Heart left ventricle (tissue), 16 donors: ENCODE measurements around the gene PAK2. TPM values are rescaled to one million over a fixed set of nuclear protein-coding genes. Genes with fewer than 3 reads are reported as not detected.

ENCODE experiments used
- ATAC-seq, 4 donors: fragments of 200-7000 bp; cut with Tn5 transposase; one replicate each; pipeline ENCODE4 v1.9.1; 2020 to 2022; ENCODE audit warnings: moderate library complexity in 4 of 4, mild to moderate bottlenecking in 3 of 4, moderate number of reproducible peaks in 1 of 4
- DNase-seq, 5 donors: peaks; one replicate each; pipeline ENCODE4 v3.0.0-alpha.2; 2020
- H3K27ac ChIP-seq, 12 donors: fragments of 200-600 bp; sonication (generic) in 4 of 12; one replicate each; pipeline versions ENCODE4 v1.5.0 to v1.8.0; 2016 to 2022; ENCODE audit warnings: mild to moderate bottlenecking in 2 of 12
- H3K27me3 ChIP-seq, 9 donors: fragments of 200-600 bp; sonication (generic) in 2 of 9; one replicate each; pipeline versions ENCODE4 v1.5.1 to v1.8.0; 2016 to 2022; ENCODE audit warnings: mild to moderate bottlenecking in 3 of 9
- H3K36me3 ChIP-seq, 9 donors: fragments of 200-600 bp; sonication (generic) in 2 of 9; one replicate each; pipeline versions ENCODE4 v1.5.0 to v1.8.0; 2018 to 2022; ENCODE audit warnings: mild to moderate bottlenecking in 2 of 9
- H3K4me1 ChIP-seq, 12 donors: fragments of 200-600 bp; sonication (generic) in 4 of 12; one replicate each; pipeline versions ENCODE4 v1.5.0 to v1.8.0; 2016 to 2022; ENCODE audit warnings: mild to moderate bottlenecking in 3 of 12
- H3K4me3 ChIP-seq, 12 donors: fragments of 200-600 bp; sonication (generic) in 4 of 12; one replicate each; pipeline versions ENCODE4 v1.5.0 to v1.8.0; 2017 to 2022; ENCODE audit warnings: mild to moderate bottlenecking in 9 of 12, moderate library complexity in 4 of 12
- H3K9me3 ChIP-seq, 12 donors: fragments of 200-600 bp; sonication (generic) in 4 of 12; one replicate each; pipeline versions ENCODE4 v1.5.0 to v1.8.0; 2016 to 2022; ENCODE audit warnings: mild to moderate bottlenecking in 1 of 12
- CTCF ChIP-seq, 12 donors: fragments of 200-600 bp; sonication (generic) in 4 of 12; IDR thresholded peaks; one replicate each; pipeline versions ENCODE4 v1.5.0 to v1.8.0; 2018 to 2022; ENCODE audit warnings: antibody characterized with exemption in 12 of 12, mild to moderate bottlenecking in 5 of 12
- POLR2A ChIP-seq, 2 donors: fragments of 450-650 bp; IDR thresholded peaks; one replicate each; pipeline ENCODE4 v1.6.1; 2017; ENCODE audit warnings: antibody characterized with exemption in 2 of 2, mild to moderate bottlenecking in 2 of 2, moderate library complexity in 2 of 2
- WGBS, 4 donors: extraction: QIAGEN DNeasy Blood & Tissue Kit in 2 of 4; methylation state at CpG; one replicate each; pipeline versions ENCODE4 v1.1.5 to v1.1.7; 2013 to 2018; 5-methylcytosine and 5-hydroxymethylcytosine counted together
- intact Hi-C, 10 donors: fragments of 100-400 bp; cut with DNase I; formaldehyde crosslinking; loops; one replicate each; pipeline versions ENCODE4 v1.11.1 to v1.14.2; 2022
- polyA plus RNA-seq, 2 donors: library from polyadenylated mRNA; stranded (reverse); fragments of 200-250 nt; gene quantifications; one replicate each; pipeline ENCODE4 v1.2.3, GENCODE V29; 2013
- total RNA-seq, 9 donors: library from RNA; depleted of rRNA in 2 of 9; stranded (reverse); fragments of >200 nt in 2 of 9; fragmentation: NEBNext Ultra II Directional in 3 of 9; extraction: Animal tissue kit (Norgen Biotek cat#: 25700) in 3 of 9; gene quantifications; one replicate each; pipeline versions ENCODE4 v1.1.0 to v1.2.4, GENCODE V29; 2016 to 2023
- donor health status: ischemic (EF 13 %, LVEDD 7.1; RV severe dilation, severe dysfunction).
- donor health status: healthy with polysubstance abuse.
- donor health status: DM: no; HTN: yes; CAD: no.
- donor health status: DM: no; HTN: no; CAD: no.
- donor health status: ischemic (EF 25% LVEDD 6.9; RV normal size, moderate dysfunction).
- donor health status: ischemic (EF 25% LVEDD 5.7; RV mildly dilated, moderate dysfunction).
- donor health status: healthy.
- donor health status: DM: yes; HTN: yes; CAD: no.
- donor health status: ischemic (EF 35%, LVEDD 5.7; RV mildly dilated, moderate dysfunction).
- donor health status: nonischemic (EF 11% LVEDD 7.7; RV severe dilation, severe dysfunction).
- donor health status: DM: yes; HTN: yes; CAD: no.
- donor health status: PGD.
- donor health status: ischemic (EF 29% LVEDD 5.4; RV normal size, mild dysfunction).
- donor health status: nonischemic (EF 23%, LVEDD 6.1; RV moderate dilation, normal function).

Gene PAK2
- total and polyA plus RNA-seq, 11 donors: 17.0 to 67.8 (median 48.3) TPM

- DNase-seq (no peak), ATAC-seq (no peak)
- intact Hi-C loops: no loop called here
- H3K4me1 ChIP-seq: peaks cover 0 to 42% (median 5%) of the 10 kb centered on the region in 12 donors
- no peak for TF ChIP-seq POLR2A (IDR thresholded peaks at IDR 0.05)
- TF ChIP-seq CTCF (IDR thresholded peaks at IDR 0.05): no peak
- no peak overlapping the region for H3K27ac ChIP-seq
- H3K27me3 ChIP-seq: no peaks in the 10 kb centered on the region
- WGBS, 4 donors: 94 to 96% (median 95%) methylated on average over 8 of the region's 8 CpGs
- H3K36me3 ChIP-seq: peaks cover 0 to 23% (median 2%) of the 10 kb centered on the region in 9 donors
- no peak overlapping the region for H3K4me3 ChIP-seq
- peaks cover 0 to 20% (median 3%) of the 10 kb centered on the region in 12 donors for H3K9me3 ChIP-seq
These were observed 13.5 kb downstream of the PAK2 start for GRCh38 chr3:196753201-196753600.

- intact Hi-C loops: no loop called here
- Histone ChIP-seq H3K4me1 (peaks cover 0 to 34% (median 5%) of the 10 kb centered on the region in 12 donors), H3K27ac (no peak overlapping the region), H3K27me3 (no peaks in the 10 kb centered on the region), H3K9me3 (peaks cover 0 to 20% (median 3%) of the 10 kb centered on the region in 12 donors), H3K36me3 (peaks cover 0 to 23% (median 0%) of the 10 kb centered on the region in 9 donors), H3K4me3 (no peak overlapping the region)
- DNase-seq (no peak), ATAC-seq (no peak)
- TF ChIP-seq POLR2A (IDR thresholded peaks at IDR 0.05) (no peak), CTCF (IDR thresholded peaks at IDR 0.05) (no peak)
- 63 to 83% (median 72%) methylated on average over 9 of the region's 9 CpGs for WGBS, 4 donors
These were observed 14.7 kb downstream of the PAK2 start for GRCh38 chr3:196754091-196754981.

GRCh38 chr3:196756732-196757131 is 17.1 kb downstream of the PAK2 start:
- Histone ChIP-seq H3K9me3 (peaks cover 0 to 20% (median 3%) of the 10 kb centered on the region in 12 donors), H3K4me1 (peaks cover 0 to 28% (median 5%) of the 10 kb centered on the region in 12 donors), H3K4me3 (no peak overlapping the region), H3K27me3 (no peaks in the 10 kb centered on the region), H3K27ac (no peak overlapping the region), H3K36me3 (peaks cover 0 to 23% (median 0%) of the 10 kb centered on the region in 9 donors)
- TF ChIP-seq CTCF (IDR thresholded peaks at IDR 0.05) (no peak), POLR2A (IDR thresholded peaks at IDR 0.05) (no peak)
- intact Hi-C loops: no loop called here
- no peak for ATAC-seq
- DNase-seq: no peak
- WGBS, 4 donors: 74 to 97% (median 80%) methylated on average over 4 of the region's 4 CpGs
